HEK293 (cell line): ENCODE results near the gene RNF225.

Source experiments
- AEBP2 ChIP-seq: fragments of 450-650 bp; formaldehyde crosslinking; IDR thresholded peaks from 2 replicates; pipeline ENCODE4 v1.5.1; 2016; ENCODE audit warnings: missing biosample characterization, missing genetic modification characterization, borderline replicate concordance
- BCL11B ChIP-seq: fragments of 450-650 bp; formaldehyde crosslinking; IDR thresholded peaks from 2 replicates; pipeline ENCODE4 v1.5.1; 2016; ENCODE audit warnings: low read depth, missing biosample characterization, missing genetic modification characterization
- BCL6B ChIP-seq: fragments of 450-650 bp; formaldehyde crosslinking; IDR thresholded peaks from 2 replicates; pipeline ENCODE4 v1.5.1; 2017; ENCODE audit warnings: missing biosample characterization, missing genetic modification characterization
- HIC1 ChIP-seq: fragments of 450-650 bp; formaldehyde crosslinking; IDR thresholded peaks from 2 replicates; pipeline ENCODE4 v1.5.1; 2016; ENCODE audit warnings: missing biosample characterization, missing genetic modification characterization
- PRDM6 ChIP-seq: fragments of 450-650 bp; formaldehyde crosslinking; IDR thresholded peaks from 2 replicates; pipeline ENCODE4 v1.5.1; 2017; ENCODE audit warnings: missing biosample characterization, missing genetic modification characterization
- TRIM28 ChIP-seq: IDR thresholded peaks from 2 replicates; pipeline ENCODE4 v1.6.1; 2011; ENCODE audit warnings: low read length, control low read depth, borderline replicate concordance
- ZBTB20 ChIP-seq: fragments of 450-650 bp; formaldehyde crosslinking; IDR thresholded peaks from 2 replicates; pipeline ENCODE4 v1.5.1; 2016; ENCODE audit warnings: missing biosample characterization, missing genetic modification characterization
- ZFHX2 ChIP-seq: fragments of 450-650 bp; formaldehyde crosslinking; conservative IDR thresholded peaks from 2 replicates; pipeline ENCODE4 v1.5.1; 2016; ENCODE audit warnings: missing biosample characterization, missing genetic modification characterization
- ZFP69B ChIP-seq: fragments of 450-650 bp; formaldehyde crosslinking; IDR thresholded peaks from 2 replicates; pipeline ENCODE4 v1.5.1; 2016; ENCODE audit warnings: missing biosample characterization, missing genetic modification characterization
- ZNF114 ChIP-seq: fragments of 450-650 bp; formaldehyde crosslinking; IDR thresholded peaks from 2 replicates; pipeline ENCODE4 v1.5.0; 2017; ENCODE audit warnings: missing biosample characterization, missing genetic modification characterization
- ZNF133 ChIP-seq: fragments of 450-650 bp; formaldehyde crosslinking; IDR thresholded peaks from 2 replicates; pipeline ENCODE4 v1.5.1; 2016; ENCODE audit warnings: missing biosample characterization, missing genetic modification characterization
- ZNF174 ChIP-seq: fragments of 450-650 bp; formaldehyde crosslinking; IDR thresholded peaks from 2 replicates; pipeline ENCODE4 v1.5.0; 2017; ENCODE audit warnings: missing biosample characterization, mild to moderate bottlenecking, missing genetic modification characterization
- ZNF184 ChIP-seq: fragments of 450-650 bp; IDR thresholded peaks from 2 replicates; pipeline ENCODE4 v1.5.1; 2018; ENCODE audit warnings: missing biosample characterization, mild to moderate bottlenecking, missing genetic modification characterization
- ZNF2 ChIP-seq: fragments of 450-650 bp; formaldehyde crosslinking; IDR thresholded peaks from 2 replicates; pipeline ENCODE4 v1.5.1; 2016; ENCODE audit warnings: missing biosample characterization, missing genetic modification characterization
- ZNF23 ChIP-seq: fragments of 450-650 bp; formaldehyde crosslinking; IDR thresholded peaks from 2 replicates; pipeline ENCODE4 v1.5.1; 2016; ENCODE audit warnings: missing biosample characterization, missing genetic modification characterization, borderline replicate concordance
- ZNF311 ChIP-seq: fragments of 450-650 bp; formaldehyde crosslinking; IDR thresholded peaks from 2 replicates; pipeline ENCODE4 v1.5.1; 2017; ENCODE audit warnings: missing biosample characterization, missing genetic modification characterization, borderline replicate concordance
- ZNF404 ChIP-seq: fragments of 450-650 bp; formaldehyde crosslinking; IDR thresholded peaks from 2 replicates; pipeline ENCODE4 v1.5.1; 2017; ENCODE audit warnings: missing biosample characterization, missing genetic modification characterization
- ZNF433 ChIP-seq: fragments of 450-650 bp; formaldehyde crosslinking; IDR thresholded peaks from 2 replicates; pipeline ENCODE4 v1.5.1; 2016; ENCODE audit warnings: missing biosample characterization, missing genetic modification characterization, low read depth
- ZNF449 ChIP-seq: fragments of 450-650 bp; formaldehyde crosslinking; IDR thresholded peaks from 2 replicates; pipeline ENCODE4 v1.5.1; 2017; ENCODE audit warnings: missing biosample characterization, mild to moderate bottlenecking, missing genetic modification characterization, moderate library complexity
- ZNF571 ChIP-seq: fragments of 450-650 bp; formaldehyde crosslinking; IDR thresholded peaks from 2 replicates; pipeline ENCODE4 v1.5.0; 2017; ENCODE audit warnings: missing biosample characterization, missing genetic modification characterization
- ZNF596 ChIP-seq: fragments of 450-650 bp; IDR thresholded peaks from 2 replicates; pipeline ENCODE4 v1.5.0; 2018; ENCODE audit warnings: missing biosample characterization, mild to moderate bottlenecking, missing genetic modification characterization, moderate library complexity
- ZNF692 ChIP-seq: fragments of 450-650 bp; formaldehyde crosslinking; IDR thresholded peaks from 2 replicates; pipeline ENCODE4 v1.5.1; 2016; ENCODE audit warnings: missing biosample characterization, missing genetic modification characterization
- ZNF704 ChIP-seq: fragments of 450-650 bp; formaldehyde crosslinking; IDR thresholded peaks from 2 replicates; pipeline ENCODE4 v1.5.1; 2016; ENCODE audit warnings: missing biosample characterization, missing genetic modification characterization
- ZNF777 ChIP-seq: fragments of 450-650 bp; formaldehyde crosslinking; IDR thresholded peaks from 2 replicates; pipeline ENCODE4 v1.5.1; 2017; ENCODE audit warnings: missing biosample characterization, missing genetic modification characterization, borderline replicate concordance
- ZNF785 ChIP-seq: fragments of 450-650 bp; formaldehyde crosslinking; IDR thresholded peaks from 2 replicates; pipeline ENCODE4 v1.5.1; 2016; ENCODE audit warnings: missing biosample characterization, missing genetic modification characterization
- ZNF837 ChIP-seq: fragments of 450-650 bp; formaldehyde crosslinking; IDR thresholded peaks from 2 replicates; pipeline ENCODE4 v1.5.1; 2016; ENCODE audit warnings: missing biosample characterization, missing genetic modification characterization
- ZNF843 ChIP-seq: fragments of 450-650 bp; formaldehyde crosslinking; IDR thresholded peaks from 2 replicates; pipeline ENCODE4 v1.5.1; 2016; ENCODE audit warnings: missing biosample characterization, missing genetic modification characterization
- ZSCAN5A ChIP-seq: fragments of 450-650 bp; formaldehyde crosslinking; IDR thresholded peaks from 2 replicates; pipeline ENCODE4 v1.5.1; 2016; ENCODE audit warnings: missing biosample characterization, missing genetic modification characterization

RNF225 gene

GRCh38 chr19:58381460-58382212 lies 13.8 kb upstream of the RNF225 start (continued):
- no peak for TF ChIP-seq TRIM28
- TF ChIP-seq BCL6B, result no peak
- TF ChIP-seq ZBTB20, result no peak
- TF ChIP-seq ZNF704 (tag by site-specific recombination), result no peak
- no peak for TF ChIP-seq ZNF449 (tag by site-specific recombination)
- no peak; the same call in 1 of the 2 replicates for TF ChIP-seq ZNF777 (tag by site-specific recombination)
- peak; percentile 52 for TF ChIP-seq ZFHX2
- no peak for TF ChIP-seq ZNF692
- TF ChIP-seq ZNF843 (tag by site-specific recombination), result 0 out of 2 replicates have a peak, but pooled peaks have one; percentile 15
- no peak for TF ChIP-seq ZNF433 (tag by site-specific recombination)
- TF ChIP-seq ZFP69B (tag by site-specific recombination), result no peak
- TF ChIP-seq AEBP2 (tag by site-specific recombination), result no peak
- no peak for TF ChIP-seq ZNF311
- no peak for TF ChIP-seq ZNF404 (tag by site-specific recombination)
- TF ChIP-seq BCL11B (tag by site-specific recombination), result no peak
- no peak for TF ChIP-seq ZNF2 (tag by site-specific recombination)
- no peak for TF ChIP-seq ZNF174
- no peak for TF ChIP-seq PRDM6 (tag by site-specific recombination)
- no peak for TF ChIP-seq ZSCAN5A (tag by site-specific recombination)
- TF ChIP-seq ZNF114 (tag by site-specific recombination), result no peak
- TF ChIP-seq ZNF571 (tag by site-specific recombination), result no peak
- TF ChIP-seq ZNF596 (tag by site-specific recombination), result no peak
- peak; percentile 39; the same call in 1 of the 2 replicates for TF ChIP-seq ZNF785 (tag by site-specific recombination)
- no peak for TF ChIP-seq ZNF184 (tag by site-specific recombination)
- no peak for TF ChIP-seq ZNF837 (tag by site-specific recombination)
- TF ChIP-seq ZNF23 (tag by site-specific recombination), result no peak
- TF ChIP-seq ZNF133 (tag by site-specific recombination), result no peak
- no peak for TF ChIP-seq HIC1
